Endothelial cell of umbilical vein (primary cell): ENCODE data around the gene SEMA4F. TPM values are rescaled to one million over a fixed set of nuclear protein-coding genes. Genes with fewer than 3 reads are reported as not detected.
A peak's percentile ranks its signal among the peaks of the same experiment; 100 is the strongest.

ENCODE experiments used
- BruUV-seq: library from RNA; stranded (reverse); fragments of 400-500 nt; replicated peaks from 2 replicates; lab custom pipeline; 2021; lab: Mats Ljungman, UMichigan
- CTCF ChIA-PET: fragments of 300-600, 350-600 bp; sonication (Branson Sonifier 250); formaldehyde crosslinking; loops from one replicate; lab custom pipeline; 2021; ENCODE audit warnings: antibody characterized with exemption, inconsistent platforms; lab: Charles Lee
- POLR2A ChIA-PET: fragments of 300-600, 350-600 bp; sonication (Branson Sonifier 250); formaldehyde crosslinking; loops from one replicate; lab custom pipeline; 2021; ENCODE audit warnings: antibody characterized with exemption, inconsistent platforms; lab: Charles Lee
- DNase-seq: peaks from one replicate; pipeline ENCODE4 v3.0.0-alpha.2; 2011; ENCODE audit warnings: low read depth, low spot score
- FAIRE-seq: peaks from 2 replicates; lab custom pipeline; 2011; peaks lifted over from hg19 to GRCh38; lab: Jason Lieb, UNC
- H2AFZ ChIP-seq: 2 replicates; pipeline ENCODE4 v1.6.0; 2012; ENCODE audit warnings: low read depth, low read length, control low read depth, inconsistent platforms
- H3K27ac ChIP-seq: 2 replicates; pipeline ENCODE4 v1.5.1; 2011; ENCODE audit warnings: low read depth, mild to moderate bottlenecking, control low read depth, low read length, moderate library complexity; ENCODE audit not compliant: insufficient read depth
- H3K27me3 ChIP-seq, 2 experiments: 2 replicates each; pipeline versions ENCODE4 v1.6.0 to v1.6.1; 2011; ENCODE audit warnings: low read length in 2 of 2, mixed read lengths in 1 of 2; ENCODE audit not compliant: control insufficient read depth in 2 of 2, insufficient read depth in 2 of 2
- H3K36me3 ChIP-seq, 2 experiments: 2 replicates in 1 of 2; 3 replicates in 1 of 2; pipeline ENCODE4 v1.5.1; 2011; ENCODE audit warnings: low read length in 2 of 2, mild to moderate bottlenecking in 1 of 2, moderate library complexity in 1 of 2; ENCODE audit not compliant: control insufficient read depth in 2 of 2, insufficient read depth in 2 of 2; ENCODE audit errors: extremely low read depth in 1 of 2
- H3K4me1 ChIP-seq: 3 replicates; pipeline ENCODE4 v1.5.1; 2011; ENCODE audit warnings: mild to moderate bottlenecking, low read length; ENCODE audit not compliant: control insufficient read depth, insufficient read depth; ENCODE audit errors: extremely low read depth
- H3K4me2 ChIP-seq: 2 replicates; pipeline ENCODE4 v1.6.1; 2011; ENCODE audit warnings: low read length, control low read depth, mixed read lengths; ENCODE audit not compliant: insufficient read depth
- H3K4me3 ChIP-seq, 3 experiments: fragments of 200-600 bp in 1 of 3; sonication (generic), shearing (Covaris generic) in 1 of 3; replicated peaks in 1 of 3; 2 replicates each; pipeline ENCODE4 v1.5.1; 2011 to 2016; ENCODE audit warnings: control low read depth in 3 of 3, low read length in 3 of 3, mild to moderate bottlenecking in 2 of 3, inconsistent platforms in 1 of 3, low read depth in 1 of 3, moderate library complexity in 1 of 3; ENCODE audit not compliant: insufficient read depth in 1 of 3
- H3K79me2 ChIP-seq: 2 replicates; pipeline ENCODE4 v1.6.0; 2012; ENCODE audit warnings: low read length, inconsistent platforms; ENCODE audit not compliant: control insufficient read depth, insufficient read depth
- H3K9ac ChIP-seq: replicated peaks from 2 replicates; pipeline ENCODE3; 2011; ENCODE audit warnings: low read length, control low read depth; ENCODE audit not compliant: insufficient read depth; ENCODE audit errors: extremely low read depth
- H3K9me1 ChIP-seq: replicated peaks from 3 replicates; pipeline ENCODE4 v1.6.0; 2011; ENCODE audit warnings: mild to moderate bottlenecking, low read length; ENCODE audit not compliant: control insufficient read depth, insufficient read depth; ENCODE audit errors: extremely low read depth
- H3K9me3 ChIP-seq: replicated peaks from 2 replicates; pipeline ENCODE4 v1.5.1; 2012; ENCODE audit warnings: low read length, inconsistent platforms; ENCODE audit not compliant: control insufficient read depth, insufficient read depth
- H4K20me1 ChIP-seq: replicated peaks from 2 replicates; pipeline ENCODE3; 2011; ENCODE audit warnings: mild to moderate bottlenecking, low read length; ENCODE audit not compliant: control insufficient read depth, insufficient read depth; ENCODE audit errors: extremely low read depth
- CTCF ChIP-seq, 2 donors: IDR thresholded peaks; 1 replicate in 1 of 2; 2 replicates in 1 of 2; pipeline ENCODE4 v1.5.1; 2011; ENCODE audit warnings: low read length in 2 of 2, mild to moderate bottlenecking in 2 of 2, moderate library complexity in 2 of 2, control low read depth in 1 of 2, inconsistent platforms in 1 of 2, low read depth in 1 of 2; ENCODE audit not compliant: insufficient read depth in 1 of 2; ENCODE audit errors: extremely low read depth in 1 of 2
- EZH2 ChIP-seq: IDR thresholded peaks from 2 replicates; pipeline ENCODE4 v1.6.1; 2012; ENCODE audit warnings: borderline replicate concordance, low read depth, mild to moderate bottlenecking, moderate library complexity, low read length, inconsistent platforms; ENCODE audit not compliant: severe bottlenecking
- FOS ChIP-seq: IDR thresholded peaks from 2 replicates; pipeline ENCODE4 v1.6.1; 2011; ENCODE audit warnings: mild to moderate bottlenecking, low read length, moderate library complexity, borderline replicate concordance; ENCODE audit not compliant: insufficient read depth
- GATA2 ChIP-seq: IDR thresholded peaks from 2 replicates; pipeline ENCODE4 v1.7.0; 2011; ENCODE audit warnings: low read depth, mild to moderate bottlenecking, moderate library complexity, mixed read lengths, low read length; ENCODE audit not compliant: insufficient read length, insufficient read depth
- JUN ChIP-seq: IDR thresholded peaks from 2 replicates; pipeline ENCODE4 v1.6.1; 2011; ENCODE audit warnings: borderline replicate concordance, low read depth; ENCODE audit not compliant: insufficient read length, insufficient read depth
- MYC ChIP-seq: IDR thresholded peaks from one replicate; pipeline ENCODE4 v1.6.1; 2011; ENCODE audit warnings: mild to moderate bottlenecking, low read depth, low read length
- POLR2A ChIP-seq: IDR thresholded peaks from 2 replicates; pipeline ENCODE4 v1.6.1; 2012; ENCODE audit warnings: low read depth, mild to moderate bottlenecking, control low read depth, low read length
- POLR2AphosphoS5 ChIP-seq: IDR thresholded peaks from 2 replicates; pipeline ENCODE4 v1.6.1; 2012; ENCODE audit warnings: low read depth, mild to moderate bottlenecking, control low read depth, low read length, moderate library complexity; ENCODE audit not compliant: insufficient read depth
- dilution Hi-C: fragments of 300-500 bp; cut with MboI; formaldehyde crosslinking; loops from one replicate; pipeline ENCODE4 v1.15.0; 2019; ENCODE audit warnings: low sequenced_read_pairs; ENCODE audit not compliant: extremely low pct_ligation_motif_present
- intact Hi-C: fragments of 100-400 bp; cut with micrococcal nuclease; formaldehyde crosslinking; loops from one replicate; pipeline ENCODE4 v1.10.0; 2022
- polyA plus RNA-seq, 4 experiments: library from polyadenylated mRNA; depleted of rRNA in 3 of 4; stranded (reverse) in 3 of 4; unstranded in 1 of 4; fragments of >200 nt; gene quantifications; 2 replicates each; pipeline versions ENCODE4 v1.2.1 to v1.2.3, GENCODE V29; 2011 to 2012; ENCODE audit warnings: missing spikeins in 1 of 4
- total RNA-seq: library from RNA; stranded (reverse); gene quantifications from 2 replicates; pipeline ENCODE4 v1.2.3, GENCODE V29; 2021
- TF ChIP-seq, protein P1 (sequence below): IDR thresholded peaks from 2 replicates; pipeline ENCODE4 v1.6.1; 2011; ENCODE audit not compliant: insufficient read depth, insufficient read length

Gene SEMA4F
- total and polyA plus RNA-seq, 2 donors (not counting 3 experiments of a cell fraction or from before 2014, with no cell fraction given): 5.3 to 6.0 TPM

- POLR2A ChIA-PET: no interaction called here
- CTCF ChIA-PET: interaction anchor here (1.1 kb wide), 1 partner anchor 126 kb away, joined by 3 read pairs; no protein-coding TSS in a partner anchor
These were observed 54.8 kb downstream of the SEMA4F start for GRCh38 chr2:74708883-74709282.

More at GRCh38 chr2:74708883-74709282, 54.8 kb downstream of the SEMA4F start:
- Histone ChIP-seq H3K27me3 (peaks cover 3 to 6% of the 10 kb centered on the region in 2 experiments), H2AFZ (no peak overlapping the region), H3K9ac (no peak overlapping the region), H3K9me3 (no peaks in the 10 kb centered on the region), H3K4me2 (no peak overlapping the region), H3K9me1 (no peaks in the 10 kb centered on the region), H3K4me1 (no peaks in the 10 kb centered on the region), H3K36me3 (no peaks in the 10 kb centered on the region), H3K4me3 (no peak overlapping the region), H4K20me1 (no peaks in the 10 kb centered on the region), H3K79me2 (no peaks in the 10 kb centered on the region), H3K27ac (no peak overlapping the region)
- no TSS peak for BruUV-seq
- FAIRE-seq: no peak
- dilution Hi-C loops (no loop called here), intact Hi-C loops (no loop called here)
- TF ChIP-seq FOS (no peak), POLR2A (no peak), JUN (no peak), POLR2AphosphoS5 (no peak), CTCF (IDR thresholded peaks at IDR 0.05; ENCODE audit: extremely low read depth in 1 of 2, insufficient read depth in 1 of 2, low read depth in 1 of 2, low read length in 2 of 2) (no peak), GATA2 (no peak), EZH2 (no peak), MYC (no peak)
- TF ChIP-seq, protein P1, sequence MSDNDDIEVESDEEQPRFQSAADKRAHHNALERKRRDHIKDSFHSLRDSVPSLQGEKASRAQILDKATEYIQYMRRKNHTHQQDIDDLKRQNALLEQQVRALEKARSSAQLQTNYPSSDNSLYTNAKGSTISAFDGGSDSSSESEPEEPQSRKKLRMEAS: no peak
- DNase-seq: peak; percentile 6
